Measurements from ENCODE around the gene CLN5.
"Not testable (repeated sequence)": the region's sequence is repeated elsewhere in the genome, so short reads cannot be mapped to it uniquely, and the experiment has no call there.

DNA sequence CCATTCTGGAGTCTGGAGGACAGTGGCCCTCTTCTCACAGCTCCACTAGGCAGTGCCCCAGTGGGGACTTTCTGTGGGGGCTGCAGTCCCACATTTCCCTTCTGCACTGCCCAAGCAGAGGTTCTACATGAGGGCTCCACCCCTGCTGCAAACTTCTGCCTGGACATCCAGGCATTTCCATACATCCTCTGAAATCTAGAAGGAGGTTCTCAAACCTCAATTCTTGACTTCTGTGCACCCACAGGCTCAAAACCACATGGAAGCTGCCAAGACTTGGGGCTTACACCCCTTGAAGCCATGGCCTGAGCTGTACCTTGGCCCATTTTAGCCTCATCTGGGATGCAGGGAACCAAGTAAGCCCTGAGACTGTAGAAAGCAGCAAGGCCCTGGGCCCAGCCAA, 32.1 kb upstream of the CLN5 start:
- TF ChIP-seq POLR2A (IDR thresholded peaks at IDR 0.05; ENCODE audit: low read depth, low read length); FOS (IDR thresholded peaks at IDR 0.05; ENCODE audit: low read depth, low read length); ELK1 (IDR thresholded peaks at IDR 0.05; ENCODE audit: borderline replicate concordance, low read depth, low read length): not testable (repeated sequence)
- TF ChIP-seq, protein P1, sequence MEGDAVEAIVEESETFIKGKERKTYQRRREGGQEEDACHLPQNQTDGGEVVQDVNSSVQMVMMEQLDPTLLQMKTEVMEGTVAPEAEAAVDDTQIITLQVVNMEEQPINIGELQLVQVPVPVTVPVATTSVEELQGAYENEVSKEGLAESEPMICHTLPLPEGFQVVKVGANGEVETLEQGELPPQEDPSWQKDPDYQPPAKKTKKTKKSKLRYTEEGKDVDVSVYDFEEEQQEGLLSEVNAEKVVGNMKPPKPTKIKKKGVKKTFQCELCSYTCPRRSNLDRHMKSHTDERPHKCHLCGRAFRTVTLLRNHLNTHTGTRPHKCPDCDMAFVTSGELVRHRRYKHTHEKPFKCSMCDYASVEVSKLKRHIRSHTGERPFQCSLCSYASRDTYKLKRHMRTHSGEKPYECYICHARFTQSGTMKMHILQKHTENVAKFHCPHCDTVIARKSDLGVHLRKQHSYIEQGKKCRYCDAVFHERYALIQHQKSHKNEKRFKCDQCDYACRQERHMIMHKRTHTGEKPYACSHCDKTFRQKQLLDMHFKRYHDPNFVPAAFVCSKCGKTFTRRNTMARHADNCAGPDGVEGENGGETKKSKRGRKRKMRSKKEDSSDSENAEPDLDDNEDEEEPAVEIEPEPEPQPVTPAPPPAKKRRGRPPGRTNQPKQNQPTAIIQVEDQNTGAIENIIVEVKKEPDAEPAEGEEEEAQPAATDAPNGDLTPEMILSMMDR (conservative IDR thresholded peaks at IDR 0.05; ENCODE audit: low read depth, low read length) = not testable (repeated sequence)
